Upper lobe of right lung (tissue), 1 donor: ENCODE results near the gene AP1S1. TPM values are rescaled to one million over a fixed set of nuclear protein-coding genes. Genes with fewer than 3 reads are reported as not detected.
"Not testable (repeated sequence)": the region's sequence is repeated elsewhere in the genome, so short reads cannot be mapped to it uniquely, and the experiment has no call there.

Experiments used
- ATAC-seq: fragments of 200-7000 bp; cut with Tn5 transposase; one replicate; pipeline ENCODE4 v1.9.1; 2020; ENCODE audit warnings: mild to moderate bottlenecking, moderate library complexity
- DNase-seq: peaks from one replicate; pipeline ENCODE4 v3.0.0-alpha.2; 2020
- H3K27ac ChIP-seq: fragments of 200-600 bp; one replicate; pipeline ENCODE4 v1.8.0; 2022
- H3K27me3 ChIP-seq: fragments of 200-600 bp; one replicate; pipeline ENCODE4 v1.8.0; 2022; ENCODE audit warnings: mild to moderate bottlenecking
- H3K36me3 ChIP-seq: fragments of 200-600 bp; one replicate; pipeline ENCODE4 v1.8.0; 2022
- H3K4me1 ChIP-seq: fragments of 200-600 bp; one replicate; pipeline ENCODE4 v1.8.0; 2022
- H3K4me3 ChIP-seq: fragments of 200-600 bp; one replicate; pipeline ENCODE4 v1.8.0; 2022; ENCODE audit warnings: mild to moderate bottlenecking
- H3K9me3 ChIP-seq: fragments of 200-600 bp; one replicate; pipeline ENCODE4 v1.8.0; 2022
- intact Hi-C: fragments of 100-400 bp; cut with DNase I; formaldehyde crosslinking; loops from one replicate; pipeline ENCODE4 v1.11.0; 2022
- total RNA-seq: library from RNA; stranded (reverse); fragmentation: NEBNext Ultra II Directional; extraction: Animal tissue kit (Norgen Biotek cat#: 25700); gene quantifications from one replicate; pipeline ENCODE4 v1.2.1, GENCODE V29; 2021
- TF ChIP-seq, protein P1 (sequence below): fragments of 200-600 bp; IDR thresholded peaks from one replicate; pipeline ENCODE4 v1.8.0; 2022; ENCODE audit warnings: antibody characterized with exemption
- donor health status: DM: no; HTN: yes; CAD: no; lungs with severe emphysema.

Gene AP1S1
- total RNA-seq, 1 donor from 2014 or later = 24.0 TPM

DNA sequence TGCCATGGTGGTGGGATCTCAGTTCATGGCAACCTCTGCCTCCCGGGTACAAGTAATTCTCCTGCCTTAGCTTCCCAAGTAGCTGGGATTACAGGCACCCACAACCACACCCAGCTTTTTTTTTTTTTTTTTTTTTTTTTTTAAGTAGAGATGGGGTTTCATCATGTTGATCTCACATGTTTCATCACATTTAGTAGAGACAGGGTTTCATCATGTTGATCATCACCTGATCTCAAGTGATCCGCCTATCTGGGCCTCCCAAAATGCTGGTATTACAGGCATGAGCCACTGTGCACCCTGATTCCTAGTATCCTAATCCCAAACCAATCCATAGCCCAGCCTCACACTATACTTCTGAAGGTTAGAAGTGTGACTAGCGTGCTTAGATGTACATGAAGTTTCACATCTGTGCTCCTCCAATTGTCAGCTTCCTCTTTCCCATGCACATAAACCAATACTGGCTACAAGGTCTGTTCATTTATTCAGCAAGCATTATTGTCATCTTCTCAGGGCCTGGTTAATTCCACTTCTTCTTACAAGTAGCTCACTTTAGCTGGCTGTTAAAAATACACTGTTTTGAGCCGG is 32.7 kb downstream of the AP1S1 start:
- Histone ChIP-seq H3K27ac (no peak overlapping the region), H3K27me3 (peaks cover 9% of the 10 kb centered on the region), H3K36me3 (no peaks in the 10 kb centered on the region), H3K4me3 (no peak overlapping the region), H3K9me3 (no peaks in the 10 kb centered on the region), H3K4me1 (no peaks in the 10 kb centered on the region)
- intact Hi-C loops = no loop called here
- DNase-seq = no peak
- no peak for ATAC-seq
- TF ChIP-seq, protein P1, sequence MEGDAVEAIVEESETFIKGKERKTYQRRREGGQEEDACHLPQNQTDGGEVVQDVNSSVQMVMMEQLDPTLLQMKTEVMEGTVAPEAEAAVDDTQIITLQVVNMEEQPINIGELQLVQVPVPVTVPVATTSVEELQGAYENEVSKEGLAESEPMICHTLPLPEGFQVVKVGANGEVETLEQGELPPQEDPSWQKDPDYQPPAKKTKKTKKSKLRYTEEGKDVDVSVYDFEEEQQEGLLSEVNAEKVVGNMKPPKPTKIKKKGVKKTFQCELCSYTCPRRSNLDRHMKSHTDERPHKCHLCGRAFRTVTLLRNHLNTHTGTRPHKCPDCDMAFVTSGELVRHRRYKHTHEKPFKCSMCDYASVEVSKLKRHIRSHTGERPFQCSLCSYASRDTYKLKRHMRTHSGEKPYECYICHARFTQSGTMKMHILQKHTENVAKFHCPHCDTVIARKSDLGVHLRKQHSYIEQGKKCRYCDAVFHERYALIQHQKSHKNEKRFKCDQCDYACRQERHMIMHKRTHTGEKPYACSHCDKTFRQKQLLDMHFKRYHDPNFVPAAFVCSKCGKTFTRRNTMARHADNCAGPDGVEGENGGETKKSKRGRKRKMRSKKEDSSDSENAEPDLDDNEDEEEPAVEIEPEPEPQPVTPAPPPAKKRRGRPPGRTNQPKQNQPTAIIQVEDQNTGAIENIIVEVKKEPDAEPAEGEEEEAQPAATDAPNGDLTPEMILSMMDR = no peak

DNA sequence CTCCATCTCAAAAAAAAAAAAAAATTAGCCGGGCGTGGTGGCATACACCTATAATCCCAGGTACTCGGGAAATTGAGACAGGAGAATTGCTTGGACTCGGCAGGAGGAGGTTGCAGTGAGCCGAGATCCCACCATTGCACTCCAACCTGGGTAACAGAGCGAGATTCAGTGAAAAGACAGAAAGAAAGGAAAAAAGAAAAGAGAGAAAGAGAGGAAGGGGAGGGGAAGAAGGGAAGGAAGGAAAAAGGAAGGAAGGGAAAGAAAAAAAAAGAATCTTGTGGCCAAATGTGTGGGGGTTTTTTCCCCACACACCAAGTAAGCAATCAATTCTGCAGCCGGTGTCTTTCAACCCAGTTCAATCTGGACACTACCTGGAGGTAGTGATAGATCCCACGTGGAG is 34.8 kb downstream of the AP1S1 start:
- DNase-seq (no peak), ATAC-seq (no peak)
- no peaks in the 10 kb centered on the region for H3K36me3 ChIP-seq
- no peaks in the 10 kb centered on the region for H3K9me3 ChIP-seq
- peaks cover 9% of the 10 kb centered on the region for H3K27me3 ChIP-seq
- no peaks in the 10 kb centered on the region for H3K4me1 ChIP-seq
- H3K4me3 ChIP-seq = no peak overlapping the region
- intact Hi-C loops = no loop called here
- TF ChIP-seq, protein P1 = no peak
- no peak overlapping the region for H3K27ac ChIP-seq

DNA sequence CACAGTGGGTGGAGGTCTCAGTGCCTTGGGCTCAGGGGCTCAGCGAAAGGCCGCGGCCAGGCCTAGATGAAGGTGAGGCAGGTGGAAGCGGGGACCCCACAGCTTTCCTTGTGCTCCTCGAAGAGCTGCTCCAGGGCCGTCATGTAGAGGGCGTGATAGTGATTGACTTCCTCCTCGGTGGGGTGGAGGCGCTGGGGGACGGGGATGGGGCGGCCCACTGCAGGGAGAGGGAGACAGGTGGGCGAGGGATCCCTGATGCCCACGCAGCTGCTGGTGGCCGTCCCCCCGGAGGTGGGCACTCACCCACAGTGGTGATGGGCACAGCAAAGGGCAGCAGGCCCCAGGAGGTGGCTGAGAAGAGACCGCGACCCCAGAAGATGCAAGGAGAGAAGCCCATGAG is 41.6 kb downstream of the AP1S1 start:
- no peaks in the 10 kb centered on the region for H3K4me1 ChIP-seq
- no peaks in the 10 kb centered on the region for H3K9me3 ChIP-seq
- TF ChIP-seq, protein P1 = no peak
- peaks cover 22% of the 10 kb centered on the region for H3K27me3 ChIP-seq
- no peak overlapping the region for H3K4me3 ChIP-seq
- no peaks in the 10 kb centered on the region for H3K36me3 ChIP-seq
- DNase-seq (no peak), ATAC-seq (no peak)
- H3K27ac ChIP-seq = no peak overlapping the region
- intact Hi-C loops = no loop called here

DNA sequence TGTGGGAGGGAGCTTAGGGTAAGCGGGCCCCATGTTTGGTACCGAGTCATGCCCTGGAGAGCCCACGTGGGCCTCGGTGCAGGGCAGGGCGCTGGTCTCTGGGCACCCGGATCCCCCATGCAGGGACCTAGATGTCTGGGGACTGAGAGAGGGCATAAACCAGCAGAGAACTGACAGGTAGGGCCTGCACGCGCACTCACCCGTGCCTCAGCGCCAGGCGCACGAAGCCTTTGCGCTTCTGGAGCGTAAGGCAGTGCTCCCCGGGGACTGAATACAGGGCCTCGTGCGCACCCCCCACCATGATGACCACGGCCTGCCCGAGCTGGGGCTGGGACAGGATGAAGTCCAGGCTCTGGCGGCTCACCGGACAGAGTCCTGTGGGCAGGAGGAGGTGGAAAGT is 43.7 kb downstream of the AP1S1 start:
- ATAC-seq = no peak
- Histone ChIP-seq H3K36me3 (no peaks in the 10 kb centered on the region), H3K27me3 (peaks cover 44% of the 10 kb centered on the region), H3K9me3 (no peaks in the 10 kb centered on the region), H3K27ac (no peak overlapping the region), H3K4me3 (no peak overlapping the region), H3K4me1 (peaks cover 6% of the 10 kb centered on the region)
- no peak for DNase-seq
- TF ChIP-seq, protein P1 = no peak
- intact Hi-C loops = no loop called here

DNA sequence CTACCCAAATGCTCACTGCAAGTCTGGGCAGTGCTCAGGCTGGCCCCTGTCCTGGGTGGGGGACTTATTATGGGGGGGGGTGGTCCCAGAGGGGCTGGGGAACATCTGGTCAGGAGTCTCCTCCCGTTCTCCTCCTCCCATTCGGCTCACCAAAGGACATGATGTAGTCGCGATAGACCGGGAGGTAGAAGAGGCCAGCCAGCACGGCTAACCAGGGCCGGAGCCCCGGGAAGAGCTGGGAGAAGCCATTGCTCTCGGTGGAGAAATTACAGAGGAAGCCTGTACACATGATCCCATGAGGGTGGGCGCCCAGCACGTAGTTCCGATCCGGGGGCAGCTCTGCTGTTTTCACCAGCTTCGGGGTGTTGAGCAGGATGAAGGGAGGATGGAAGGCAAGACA is 44.2 kb downstream of the AP1S1 start:
- no peaks in the 10 kb centered on the region for H3K9me3 ChIP-seq
- intact Hi-C loops = no loop called here
- DNase-seq (no peak), ATAC-seq (no peak)
- no peaks in the 10 kb centered on the region for H3K36me3 ChIP-seq
- H3K4me1 ChIP-seq = peaks cover 6% of the 10 kb centered on the region
- H3K27me3 ChIP-seq = peaks cover 48% of the 10 kb centered on the region
- H3K27ac ChIP-seq = no peak overlapping the region
- H3K4me3 ChIP-seq = no peak overlapping the region
- TF ChIP-seq, protein P1 = no peak

DNA sequence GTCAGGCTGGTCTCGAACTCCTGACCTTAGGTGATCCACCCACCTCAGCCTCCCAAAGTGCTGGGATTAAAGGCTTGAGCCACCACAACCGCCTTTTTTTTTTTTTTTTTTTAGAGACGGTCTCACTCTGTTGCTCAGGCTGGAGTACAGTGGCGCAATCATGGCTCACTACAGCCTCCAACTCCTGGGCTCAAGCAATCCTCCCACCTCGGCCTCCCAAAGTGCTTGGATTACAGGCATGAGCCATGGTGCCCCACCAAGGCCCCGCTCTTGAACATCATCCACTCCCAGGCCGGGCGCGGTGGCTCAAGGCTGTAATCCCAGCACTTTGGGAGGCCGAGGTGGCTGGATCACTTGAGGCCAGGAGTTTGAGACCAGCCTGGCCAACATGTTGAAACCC is 45.2 kb downstream of the AP1S1 start:
- DNase-seq, H3K4me1 ChIP-seq, H3K9me3 ChIP-seq, intact Hi-C loops, H3K36me3 ChIP-seq, H3K27ac ChIP-seq, H3K4me3 ChIP-seq, ATAC-seq: not testable (repeated sequence)
- peaks cover 48% of the 10 kb centered on the region for H3K27me3 ChIP-seq
